A673 (cell line): ENCODE measurements around the gene IPO8.
"Not testable (repeated sequence)": the region's sequence is repeated elsewhere in the genome, so short reads cannot be mapped to it uniquely, and the experiment has no call there.

Experiments
- EZH2 ChIP-seq: fragments of 200-600 bp; sonication (generic); IDR thresholded peaks from 2 replicates; pipeline ENCODE4 v1.6.1; 2017; ENCODE audit warnings: borderline replicate concordance, low read depth, mild to moderate bottlenecking, mixed read lengths, antibody characterized with exemption, low read length; ENCODE audit not compliant: poor library complexity, severe bottlenecking
- TF ChIP-seq, protein P1 (sequence below): fragments of 300-800, 200-600 bp; sonication (generic); conservative IDR thresholded peaks from 2 replicates; pipeline ENCODE4 v1.5.1; 2017; ENCODE audit warnings: low read depth, mild to moderate bottlenecking, antibody characterized with exemption, low read length, moderate library complexity, mixed read lengths

DNA sequence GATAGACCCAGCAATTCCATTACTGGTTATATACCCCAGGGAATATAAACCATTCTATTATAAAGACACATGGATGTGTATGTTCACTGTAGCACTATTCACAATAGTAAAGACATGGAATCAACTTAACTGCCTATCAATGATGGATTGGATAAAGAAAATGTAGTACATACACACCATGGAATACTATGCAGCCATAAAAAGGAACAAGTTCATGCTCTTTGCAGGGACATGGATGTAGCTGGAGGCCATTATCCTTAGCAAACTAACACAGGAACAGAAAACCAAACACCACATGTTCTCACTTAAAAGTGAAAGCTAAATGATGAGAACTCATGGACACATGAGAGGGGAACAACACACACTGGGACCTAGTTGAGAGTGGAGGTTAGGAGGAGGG, 85.8 kb downstream of the IPO8 start:
- TF ChIP-seq, protein P1, sequence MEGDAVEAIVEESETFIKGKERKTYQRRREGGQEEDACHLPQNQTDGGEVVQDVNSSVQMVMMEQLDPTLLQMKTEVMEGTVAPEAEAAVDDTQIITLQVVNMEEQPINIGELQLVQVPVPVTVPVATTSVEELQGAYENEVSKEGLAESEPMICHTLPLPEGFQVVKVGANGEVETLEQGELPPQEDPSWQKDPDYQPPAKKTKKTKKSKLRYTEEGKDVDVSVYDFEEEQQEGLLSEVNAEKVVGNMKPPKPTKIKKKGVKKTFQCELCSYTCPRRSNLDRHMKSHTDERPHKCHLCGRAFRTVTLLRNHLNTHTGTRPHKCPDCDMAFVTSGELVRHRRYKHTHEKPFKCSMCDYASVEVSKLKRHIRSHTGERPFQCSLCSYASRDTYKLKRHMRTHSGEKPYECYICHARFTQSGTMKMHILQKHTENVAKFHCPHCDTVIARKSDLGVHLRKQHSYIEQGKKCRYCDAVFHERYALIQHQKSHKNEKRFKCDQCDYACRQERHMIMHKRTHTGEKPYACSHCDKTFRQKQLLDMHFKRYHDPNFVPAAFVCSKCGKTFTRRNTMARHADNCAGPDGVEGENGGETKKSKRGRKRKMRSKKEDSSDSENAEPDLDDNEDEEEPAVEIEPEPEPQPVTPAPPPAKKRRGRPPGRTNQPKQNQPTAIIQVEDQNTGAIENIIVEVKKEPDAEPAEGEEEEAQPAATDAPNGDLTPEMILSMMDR, result not testable (repeated sequence)
- not testable (repeated sequence) for TF ChIP-seq EZH2
